CD14-positive monocyte (primary cell): ENCODE data around the gene OLFM1. TPM values are rescaled to one million over a fixed set of nuclear protein-coding genes. Genes with fewer than 3 reads are reported as not detected.

ENCODE experiments used
- DNase-seq, 3 donors: peaks; one replicate each; pipeline ENCODE4 v3.0.0-alpha.2; 2011 to 2022
- H2AFZ ChIP-seq: 2 replicates; pipeline ENCODE4 v1.6.0; 2012; ENCODE audit warnings: mild to moderate bottlenecking, low read depth, low read length, inconsistent platforms; ENCODE audit not compliant: insufficient read depth, poor library complexity, severe bottlenecking
- H3K27ac ChIP-seq, 2 donors: 1 replicate in 1 of 2; 2 replicates in 1 of 2; pipeline ENCODE4 v1.5.1; 2012 to 2013; ENCODE audit warnings: low read length in 2 of 2, control low read depth in 1 of 2, inconsistent platforms in 1 of 2, low read depth in 1 of 2, mild to moderate bottlenecking in 1 of 2
- H3K27me3 ChIP-seq, 2 donors: one replicate each; pipeline versions ENCODE4 v1.6.0 to v1.6.1; 2011 to 2013; ENCODE audit warnings: low read length in 2 of 2; ENCODE audit not compliant: control insufficient read depth in 2 of 2, insufficient read depth in 2 of 2
- H3K36me3 ChIP-seq, 2 donors: replicated peaks in 1 of 2; 1 replicate in 1 of 2; 2 replicates in 1 of 2; pipeline versions ENCODE4 v1.5.1 to v1.6.1; 2012 to 2013; ENCODE audit warnings: low read length in 2 of 2, control low read depth in 1 of 2, inconsistent platforms in 1 of 2, mild to moderate bottlenecking in 1 of 2; ENCODE audit not compliant: insufficient read depth in 2 of 2, control insufficient read depth in 1 of 2
- H3K4me1 ChIP-seq, 2 donors: 1 replicate in 1 of 2; 2 replicates in 1 of 2; pipeline versions ENCODE4 v1.5.1 to v1.6.1; 2012 to 2013; ENCODE audit warnings: low read length in 2 of 2, control low read depth in 1 of 2, inconsistent platforms in 1 of 2, mild to moderate bottlenecking in 1 of 2, moderate library complexity in 1 of 2; ENCODE audit not compliant: insufficient read depth in 2 of 2, control insufficient read depth in 1 of 2
- H3K4me2 ChIP-seq: replicated peaks from 2 replicates; pipeline ENCODE3; 2012; ENCODE audit warnings: low read length, moderate library complexity, mild to moderate bottlenecking; ENCODE audit not compliant: poor library complexity, severe bottlenecking; ENCODE audit errors: extremely low read depth
- H3K4me3 ChIP-seq, 3 experiments: fragments of 200-600 bp in 1 of 3; sonication (generic) in 1 of 3; replicated peaks in 1 of 3; 1 replicate in 2 of 3; 2 replicates in 1 of 3; pipeline ENCODE4 v1.5.1; 2011 to 2013; ENCODE audit warnings: low read length in 3 of 3, mild to moderate bottlenecking in 3 of 3, control low read depth in 2 of 3, low read depth in 2 of 3, inconsistent platforms in 1 of 3, moderate library complexity in 1 of 3
- H3K79me2 ChIP-seq: 2 replicates; pipeline ENCODE4 v1.6.0; 2012; ENCODE audit warnings: mild to moderate bottlenecking, control low read depth, inconsistent platforms, low read length, moderate library complexity; ENCODE audit not compliant: insufficient read depth
- H3K9ac ChIP-seq: 2 replicates; pipeline ENCODE4 v1.6.0; 2017; ENCODE audit warnings: low read length, mild to moderate bottlenecking; ENCODE audit not compliant: insufficient read depth, poor library complexity, severe bottlenecking
- H3K9me3 ChIP-seq, 2 donors: replicated peaks in 1 of 2; 1 replicate in 1 of 2; 2 replicates in 1 of 2; pipeline versions ENCODE4 v1.5.1 to v1.6.1; 2012 to 2013; ENCODE audit warnings: low read length in 2 of 2, control low read depth in 1 of 2; ENCODE audit not compliant: control insufficient read depth in 1 of 2, insufficient read depth in 1 of 2
- H4K20me1 ChIP-seq: 2 replicates; pipeline ENCODE4 v1.6.0; 2012; ENCODE audit warnings: mild to moderate bottlenecking, low read length, control low read depth, moderate library complexity; ENCODE audit not compliant: insufficient read depth
- H3K27ac Mint-ChIP-seq, 7 donors: one replicate each; pipeline ENCODE4 v1.8.0; 2020; ENCODE audit warnings: mild to moderate bottlenecking in 7 of 7, mixed read lengths in 7 of 7, moderate library complexity in 6 of 7, inconsistent platforms in 2 of 7
- H3K27me3 Mint-ChIP-seq, 3 donors: one replicate each; pipeline ENCODE4 v1.8.0; 2021 to 2022; ENCODE audit warnings: low read depth in 3 of 3, mild to moderate bottlenecking in 3 of 3, mixed read lengths in 3 of 3, moderate library complexity in 3 of 3, inconsistent platforms in 1 of 3
- H3K36me3 Mint-ChIP-seq, 2 donors: one replicate each; pipeline ENCODE4 v1.8.0; 2020; ENCODE audit warnings: mixed read lengths in 2 of 2, inconsistent platforms in 1 of 2, mild to moderate bottlenecking in 1 of 2
- H3K4me1 Mint-ChIP-seq: one replicate; pipeline ENCODE4 v1.8.0; 2020; ENCODE audit warnings: mild to moderate bottlenecking, mixed read lengths
- H3K4me3 Mint-ChIP-seq, 2 donors: one replicate each; pipeline ENCODE4 v1.8.0; 2020; ENCODE audit warnings: mild to moderate bottlenecking in 2 of 2, mixed read lengths in 2 of 2, moderate library complexity in 1 of 2
- H3K9me3 Mint-ChIP-seq, 7 donors: one replicate each; pipeline ENCODE4 v1.8.0; 2020 to 2022; ENCODE audit warnings: mixed read lengths in 7 of 7, mild to moderate bottlenecking in 6 of 7, moderate library complexity in 6 of 7, inconsistent platforms in 2 of 7
- WGBS: methylation state at CpG from one replicate; pipeline ENCODE4 v1.1.5; 2013; ENCODE audit warnings: missing lambda C conversion rate; ENCODE audit not compliant: insufficient coverage; 5-methylcytosine and 5-hydroxymethylcytosine counted together
- intact Hi-C, 2 donors: fragments of 100-400 bp; cut with micrococcal nuclease; formaldehyde crosslinking; loops; one replicate each; pipeline versions ENCODE4 v1.15.0 to v1.15.1; 2023
- polyA plus RNA-seq, 3 donors: library from polyadenylated mRNA; depleted of rRNA in 1 of 3; unstranded in 2 of 3; stranded (reverse) in 1 of 3; fragments of 300-500 nt in 2 of 3; fragments of >200 nt in 1 of 3; fragmentation: Illumina TruSeq in 2 of 3; gene quantifications; 1 replicate in 2 of 3; 2 replicates in 1 of 3; pipeline ENCODE4 v1.2.3, GENCODE V29; 2012 to 2021
- TF ChIP-seq, protein P1 (sequence below): fragments of 200-600 bp; IDR thresholded peaks from one replicate; pipeline ENCODE4 v1.8.0; 2022; ENCODE audit warnings: antibody characterized with exemption, mild to moderate bottlenecking

Gene OLFM1
- polyA plus RNA-seq, 3 donors: 7.6 to 10.9 (median 9.4) TPM

DNA sequence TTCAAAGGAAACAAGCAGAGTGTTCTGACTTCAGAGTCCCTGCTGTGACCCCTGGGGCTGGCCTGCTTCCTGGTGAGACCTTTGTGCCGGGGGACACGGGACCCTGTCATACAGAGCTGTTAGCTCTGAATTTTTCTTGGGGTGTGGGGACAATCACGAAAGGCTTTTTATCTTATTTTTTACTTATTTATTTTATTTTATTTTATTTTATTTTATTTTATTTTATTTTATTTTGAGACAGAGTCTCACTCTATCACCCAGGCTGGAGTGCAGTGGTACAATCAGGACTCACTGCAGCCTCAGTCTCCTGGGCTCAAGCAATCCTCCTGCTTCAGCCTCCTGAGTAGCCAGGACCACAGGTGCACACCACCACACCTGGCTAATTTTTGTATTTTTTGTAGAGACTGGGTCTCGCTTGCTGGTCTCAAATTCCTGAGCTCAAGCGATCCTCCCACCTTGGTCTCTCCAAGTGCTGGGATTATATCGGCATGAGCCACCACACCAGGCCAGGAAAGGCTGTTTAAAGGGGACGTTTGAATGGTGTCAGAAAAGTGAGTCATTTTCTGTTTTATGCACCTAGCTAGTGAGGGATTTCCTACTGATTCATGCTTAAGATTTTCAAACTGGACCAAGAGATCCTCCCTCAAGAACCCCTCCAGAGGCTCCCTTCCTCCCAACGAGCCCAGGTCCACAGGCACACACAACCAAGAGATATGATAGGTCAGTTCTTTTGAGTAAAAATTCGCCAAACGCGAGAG lies 75.7 kb downstream of the OLFM1 start:
- no peak for DNase-seq
- no peaks in the 10 kb centered on the region for H3K27me3 ChIP-seq
- H3K4me2 ChIP-seq: no peak overlapping the region
- no peaks in the 10 kb centered on the region for H4K20me1 ChIP-seq
- H3K79me2 ChIP-seq: no peaks in the 10 kb centered on the region
- Mint-ChIP-seq H3K36me3 (no peaks in the 10 kb centered on the region), H3K9me3 (peaks cover 0 to 2% (median 0%) of the 10 kb centered on the region in 7 donors), H3K4me3 (no peak overlapping the region), H3K27me3 (peaks cover 0 to 4% (median 3%) of the 10 kb centered on the region in 3 donors), H3K27ac (no peak overlapping the region), H3K4me1 (no peaks in the 10 kb centered on the region)
- H3K9me3 ChIP-seq: no peaks in the 10 kb centered on the region
- TF ChIP-seq, protein P1, sequence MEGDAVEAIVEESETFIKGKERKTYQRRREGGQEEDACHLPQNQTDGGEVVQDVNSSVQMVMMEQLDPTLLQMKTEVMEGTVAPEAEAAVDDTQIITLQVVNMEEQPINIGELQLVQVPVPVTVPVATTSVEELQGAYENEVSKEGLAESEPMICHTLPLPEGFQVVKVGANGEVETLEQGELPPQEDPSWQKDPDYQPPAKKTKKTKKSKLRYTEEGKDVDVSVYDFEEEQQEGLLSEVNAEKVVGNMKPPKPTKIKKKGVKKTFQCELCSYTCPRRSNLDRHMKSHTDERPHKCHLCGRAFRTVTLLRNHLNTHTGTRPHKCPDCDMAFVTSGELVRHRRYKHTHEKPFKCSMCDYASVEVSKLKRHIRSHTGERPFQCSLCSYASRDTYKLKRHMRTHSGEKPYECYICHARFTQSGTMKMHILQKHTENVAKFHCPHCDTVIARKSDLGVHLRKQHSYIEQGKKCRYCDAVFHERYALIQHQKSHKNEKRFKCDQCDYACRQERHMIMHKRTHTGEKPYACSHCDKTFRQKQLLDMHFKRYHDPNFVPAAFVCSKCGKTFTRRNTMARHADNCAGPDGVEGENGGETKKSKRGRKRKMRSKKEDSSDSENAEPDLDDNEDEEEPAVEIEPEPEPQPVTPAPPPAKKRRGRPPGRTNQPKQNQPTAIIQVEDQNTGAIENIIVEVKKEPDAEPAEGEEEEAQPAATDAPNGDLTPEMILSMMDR: no peak
- no peaks in the 10 kb centered on the region for H3K4me1 ChIP-seq
- H3K36me3 ChIP-seq: no peaks in the 10 kb centered on the region
- no peak overlapping the region for H2AFZ ChIP-seq
- H3K9ac ChIP-seq: no peak overlapping the region
- no peak overlapping the region for H3K27ac ChIP-seq
- no peak overlapping the region for H3K4me3 ChIP-seq
- intact Hi-C loops: no loop called here
- no CpG with 5 or more reads among the region's 11 CpGs for WGBS

- no peak overlapping the region for H3K9ac ChIP-seq
- H3K9me3 ChIP-seq: no peaks in the 10 kb centered on the region
- peaks cover 0 to 2% (median 0%) of the 10 kb centered on the region in 7 donors for H3K9me3 Mint-ChIP-seq
- H3K27me3 ChIP-seq: no peaks in the 10 kb centered on the region
- intact Hi-C loops: no loop called here
- no peaks in the 10 kb centered on the region for H3K4me1 ChIP-seq
- H3K4me1 Mint-ChIP-seq: no peaks in the 10 kb centered on the region
- H3K36me3 Mint-ChIP-seq: no peaks in the 10 kb centered on the region
- H3K79me2 ChIP-seq: no peaks in the 10 kb centered on the region
- 100% methylated on average over 1 of the region's 11 CpGs for WGBS
- H3K4me3 ChIP-seq: no peak overlapping the region
- DNase-seq: no peak
- H3K36me3 ChIP-seq: no peaks in the 10 kb centered on the region
- H3K27ac Mint-ChIP-seq: no peak overlapping the region
- H3K27me3 Mint-ChIP-seq: peaks cover 0 to 4% (median 3%) of the 10 kb centered on the region in 3 donors
- TF ChIP-seq, protein P1: no peak
- no peak overlapping the region for H3K27ac ChIP-seq
- H3K4me3 Mint-ChIP-seq: no peak overlapping the region
- H4K20me1 ChIP-seq: no peaks in the 10 kb centered on the region
- no peak overlapping the region for H2AFZ ChIP-seq
- H3K4me2 ChIP-seq: no peak overlapping the region
Measured at GRCh38 chr9:135164036-135164435, 76.6 kb downstream of the OLFM1 start.
